Peyer's patch (tissue), 4 donors: Measurements from ENCODE around the gene GPATCH3.

Experiments
- CTCF ChIP-seq, 6 experiments: fragments of 450-650 bp in 4 of 6; fragments of 200-600 bp in 2 of 6; sonication (generic) in 1 of 6; IDR thresholded peaks; one replicate each; pipeline ENCODE4 v1.5.1; 2017 to 2019; ENCODE audit warnings: antibody characterized with exemption in 6 of 6, mild to moderate bottlenecking in 3 of 6, moderate library complexity in 1 of 6
- POLR2A ChIP-seq, 2 donors: fragments of 450-650 bp; IDR thresholded peaks; one replicate each; pipeline ENCODE4 v1.5.1; 2017; ENCODE audit warnings: antibody characterized with exemption in 2 of 2, mild to moderate bottlenecking in 2 of 2, moderate library complexity in 2 of 2

- TF ChIP-seq CTCF (IDR thresholded peaks at IDR 0.05) (no peak), POLR2A (IDR thresholded peaks at IDR 0.05) (no peak)
Measured at GRCh38 chr1:26938659-26939025, 38.4 kb upstream of the GPATCH3 start.
